Suprapubic skin (tissue), 4 donors: Measurements from ENCODE around the gene ARSG. TPM values are rescaled to one million over a fixed set of nuclear protein-coding genes. Genes with fewer than 3 reads are reported as not detected.
"Not testable (repeated sequence)": the region's sequence is repeated elsewhere in the genome, so short reads cannot be mapped to it uniquely, and the experiment has no call there.

Experiments used
- DNase-seq, 2 donors: peaks; one replicate each; pipeline ENCODE4 v3.0.0-alpha.2; 2019; ENCODE audit warnings: low spot score in 2 of 2
- H3K27ac ChIP-seq: fragments of 200-600 bp; sonication (generic); one replicate; pipeline ENCODE4 v1.5.1; 2019
- H3K27me3 ChIP-seq: fragments of 200-600 bp; sonication (generic); one replicate; pipeline ENCODE4 v1.5.1; 2019
- H3K36me3 ChIP-seq: fragments of 200-600 bp; sonication (generic); one replicate; pipeline ENCODE4 v1.5.1; 2019
- H3K4me1 ChIP-seq: fragments of 200-600 bp; sonication (generic); one replicate; pipeline ENCODE4 v1.5.1; 2019
- H3K4me3 ChIP-seq: fragments of 200-600 bp; sonication (generic); one replicate; pipeline ENCODE4 v1.5.1; 2019; ENCODE audit warnings: mild to moderate bottlenecking
- H3K9me3 ChIP-seq: fragments of 200-600 bp; sonication (generic); one replicate; pipeline ENCODE4 v1.5.1; 2019
- CTCF ChIP-seq, 2 donors: fragments of 200-600 bp in 1 of 2; fragments of 450-650 bp in 1 of 2; sonication (generic) in 1 of 2; IDR thresholded peaks; one replicate each; pipeline ENCODE4 v1.5.1; 2016 to 2019; ENCODE audit warnings: antibody characterized with exemption in 2 of 2, mild to moderate bottlenecking in 1 of 2, moderate library complexity in 1 of 2
- EP300 ChIP-seq: sonication (generic); formaldehyde crosslinking; IDR thresholded peaks from one replicate; pipeline ENCODE4 v1.6.1; 2017; ENCODE audit warnings: antibody characterized with exemption
- POLR2A ChIP-seq, 2 donors: fragments of 450-650 bp; IDR thresholded peaks; one replicate each; pipeline ENCODE4 v1.6.1; 2017; ENCODE audit warnings: antibody characterized with exemption in 2 of 2, mild to moderate bottlenecking in 2 of 2, moderate library complexity in 2 of 2
- POLR2AphosphoS5 ChIP-seq, 3 donors: sonication (generic); formaldehyde crosslinking; IDR thresholded peaks; one replicate each; pipeline ENCODE4 v1.6.1; 2017; ENCODE audit warnings: antibody characterized with exemption in 3 of 3
- WGBS: methylation state at CpG from one replicate; pipeline ENCODE4 v1.1.5; 2018; 5-methylcytosine and 5-hydroxymethylcytosine counted together
- total RNA-seq, 4 donors: library from RNA; depleted of rRNA; stranded (reverse); fragments of >200 nt; gene quantifications; one replicate each; pipeline ENCODE4 v1.1.0, GENCODE V29; 2016

ARSG gene
- total RNA-seq, 4 donors from 2014 or later: 7.7 to 12.7 (median 10.7) TPM

DNA sequence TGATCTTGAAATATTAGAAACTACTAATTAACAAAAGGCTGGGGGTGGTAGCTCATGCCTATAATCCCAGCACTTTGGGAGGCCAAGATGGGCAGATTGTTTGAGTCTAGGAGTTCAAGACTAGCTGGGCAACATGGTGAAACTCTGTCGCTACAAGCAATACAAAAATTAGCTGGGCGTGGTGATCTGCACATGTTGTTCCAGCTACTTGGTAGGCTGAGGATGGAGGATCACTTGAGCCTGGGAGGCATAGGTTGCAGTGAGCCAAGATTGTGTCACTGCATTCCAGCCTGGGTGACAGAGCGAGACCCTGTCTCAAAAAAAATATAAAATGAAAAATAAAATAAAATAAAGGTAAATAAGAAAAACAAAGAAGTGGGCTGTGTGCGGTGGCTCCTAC is 66.6 kb downstream of the ARSG start:
- Histone ChIP-seq H3K36me3 (no peaks in the 10 kb centered on the region), H3K4me3 (no peak overlapping the region), H3K27ac (no peak overlapping the region), H3K27me3 (no peaks in the 10 kb centered on the region), H3K9me3 (no peaks in the 10 kb centered on the region), H3K4me1 (no peaks in the 10 kb centered on the region)
- DNase-seq: no peak
- TF ChIP-seq CTCF (IDR thresholded peaks at IDR 0.05) (no peak), POLR2A (IDR thresholded peaks at IDR 0.05) (no peak), EP300 (no peak), POLR2AphosphoS5 (IDR thresholded peaks at IDR 0.05) (no peak)
- 89% methylated on average over 4 of the region's 4 CpGs for WGBS

- H3K4me3 ChIP-seq: no peak overlapping the region
- H3K27ac ChIP-seq: no peak overlapping the region
- TF ChIP-seq EP300 (no peak), POLR2AphosphoS5 (IDR thresholded peaks at IDR 0.05) (no peak), CTCF (IDR thresholded peaks at IDR 0.05) (no peak), POLR2A (IDR thresholded peaks at IDR 0.05) (no peak)
- no peaks in the 10 kb centered on the region for H3K9me3 ChIP-seq
- no peaks in the 10 kb centered on the region for H3K36me3 ChIP-seq
- no peaks in the 10 kb centered on the region for H3K27me3 ChIP-seq
- H3K4me1 ChIP-seq: no peaks in the 10 kb centered on the region
- DNase-seq: no peak
- WGBS: 93% methylated on average over 13 of the region's 13 CpGs
Measured at GRCh38 chr17:68359791-68360535, 68.7 kb downstream of the ARSG start.

DNA sequence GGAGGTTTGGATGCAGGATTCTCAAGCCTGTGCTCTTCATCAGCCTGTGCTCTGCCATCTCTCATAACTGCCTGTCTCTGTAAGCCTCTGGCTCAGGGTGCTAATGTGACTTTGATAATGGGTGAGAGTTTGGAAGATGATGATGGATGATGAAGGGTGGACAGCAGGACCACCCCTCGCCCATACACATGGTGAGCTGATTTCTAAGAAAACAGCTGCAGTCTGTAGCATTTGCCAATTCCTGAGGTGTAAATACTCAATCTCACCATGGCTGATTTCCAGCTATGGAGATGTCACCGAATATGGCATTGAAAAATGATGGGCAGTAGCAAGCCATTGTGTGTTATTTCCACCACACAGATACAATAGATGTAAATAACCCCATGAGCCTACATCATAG is 74.2 kb downstream of the ARSG start:
- no peaks in the 10 kb centered on the region for H3K9me3 ChIP-seq
- no peaks in the 10 kb centered on the region for H3K36me3 ChIP-seq
- no peak overlapping the region for H3K4me3 ChIP-seq
- DNase-seq: no peak
- H3K27me3 ChIP-seq: no peaks in the 10 kb centered on the region
- WGBS: 91% methylated on average over 2 of the region's 2 CpGs
- H3K4me1 ChIP-seq: no peaks in the 10 kb centered on the region
- no peak overlapping the region for H3K27ac ChIP-seq
- TF ChIP-seq EP300 (no peak), CTCF (IDR thresholded peaks at IDR 0.05) (no peak), POLR2AphosphoS5 (IDR thresholded peaks at IDR 0.05) (no peak), POLR2A (IDR thresholded peaks at IDR 0.05) (no peak)

DNA sequence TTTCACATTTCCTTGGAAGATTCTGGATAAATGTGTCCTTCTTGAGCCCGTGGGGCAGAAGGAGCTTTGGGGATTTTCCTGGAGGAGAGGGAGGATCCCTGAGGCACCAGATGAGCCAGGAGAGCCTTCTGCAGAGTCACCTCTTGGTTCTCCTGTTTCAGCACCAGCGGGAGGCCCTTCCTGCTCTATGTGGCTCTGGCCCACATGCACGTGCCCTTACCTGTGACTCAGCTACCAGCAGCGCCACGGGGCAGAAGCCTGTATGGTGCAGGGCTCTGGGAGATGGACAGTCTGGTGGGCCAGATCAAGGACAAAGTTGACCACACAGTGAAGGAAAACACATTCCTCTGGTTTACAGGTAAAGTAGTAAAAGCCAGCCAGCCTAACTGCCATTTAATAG is 77.1 kb downstream of the ARSG start:
- H3K27me3 ChIP-seq: no peaks in the 10 kb centered on the region
- H3K27ac ChIP-seq: no peak overlapping the region
- H3K9me3 ChIP-seq: no peaks in the 10 kb centered on the region
- no peak overlapping the region for H3K4me3 ChIP-seq
- WGBS: 61% methylated on average over 2 of the region's 5 CpGs
- TF ChIP-seq POLR2A (IDR thresholded peaks at IDR 0.05): no peak
- TF ChIP-seq CTCF (IDR thresholded peaks at IDR 0.05): no peak
- no peak for TF ChIP-seq EP300
- TF ChIP-seq POLR2AphosphoS5 (IDR thresholded peaks at IDR 0.05): no peak
- no peaks in the 10 kb centered on the region for H3K36me3 ChIP-seq
- DNase-seq: no peak
- H3K4me1 ChIP-seq: no peaks in the 10 kb centered on the region

DNA sequence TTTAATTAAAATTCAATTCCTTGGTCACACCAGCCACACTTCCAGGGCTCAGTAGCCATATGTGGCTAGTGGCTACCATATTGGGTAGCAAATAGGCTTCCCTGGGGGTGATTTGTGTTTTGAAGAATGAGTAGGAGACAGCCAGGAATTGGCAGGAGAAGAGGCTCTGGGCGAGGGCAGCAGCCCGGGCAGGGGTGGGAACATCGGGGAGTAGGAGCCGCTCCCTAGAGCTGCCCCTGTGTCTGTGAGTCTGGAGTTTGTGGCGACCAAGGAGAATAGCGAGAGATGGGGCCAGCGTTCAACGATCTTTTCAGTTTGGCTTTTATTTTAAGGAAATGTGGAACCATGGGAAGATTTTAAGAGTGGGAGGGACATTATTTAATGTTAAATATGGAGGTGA is 84.3 kb downstream of the ARSG start:
- 94% methylated on average over 8 of the region's 8 CpGs for WGBS
- Histone ChIP-seq H3K4me3 (no peak overlapping the region), H3K4me1 (peaks cover 24% of the 10 kb centered on the region), H3K27me3 (no peaks in the 10 kb centered on the region), H3K9me3 (no peaks in the 10 kb centered on the region), H3K36me3 (no peaks in the 10 kb centered on the region), H3K27ac (no peak overlapping the region)
- DNase-seq: no peak
- TF ChIP-seq POLR2A (IDR thresholded peaks at IDR 0.05): no peak
- TF ChIP-seq CTCF (IDR thresholded peaks at IDR 0.05): no peak
- no peak for TF ChIP-seq EP300
- no peak for TF ChIP-seq POLR2AphosphoS5 (IDR thresholded peaks at IDR 0.05)

GRCh38 chr17:68376178-68376577 is 84.9 kb downstream of the ARSG start:
- H3K36me3 ChIP-seq, H3K27ac ChIP-seq, H3K9me3 ChIP-seq, H3K27me3 ChIP-seq, DNase-seq, H3K4me3 ChIP-seq: not testable (repeated sequence)
- H3K4me1 ChIP-seq: peaks cover 24% of the 10 kb centered on the region
- WGBS: 92% methylated on average over 2 of the region's 2 CpGs
